ENCODE results near the gene CDKAL1. TPM values are rescaled to one million over a fixed set of nuclear protein-coding genes. Genes with fewer than 3 reads are reported as not detected.
"Not testable (repeated sequence)": the region's sequence is repeated elsewhere in the genome, so short reads cannot be mapped to it uniquely, and the experiment has no call there.

Gene CDKAL1
- total RNA-seq, 1 experiment from 2014 or later: 23.4 TPM

DNA sequence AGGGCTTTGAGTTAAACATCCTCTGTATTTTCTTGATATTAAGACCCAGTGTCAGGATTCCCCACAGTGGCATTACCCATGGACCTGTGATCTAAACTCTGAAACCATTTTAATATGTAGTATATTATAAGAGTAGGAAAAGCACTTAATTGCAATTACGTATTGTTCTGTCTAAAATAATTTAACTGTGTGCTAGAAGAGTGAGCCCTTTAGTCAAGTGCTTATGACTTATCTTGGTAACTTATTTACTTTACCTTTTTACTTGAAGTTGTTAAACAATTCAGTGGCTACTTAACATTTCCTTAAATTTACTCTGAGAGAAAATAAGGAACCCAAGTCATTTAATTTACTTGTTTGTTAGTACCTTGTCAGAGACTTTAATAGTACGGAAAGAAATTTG, 173.6 kb downstream of the CDKAL1 start:
- DNase-seq (ENCODE audit: low spot score): no peak

GRCh38 chr6:20708367-20709124, 174.3 kb downstream of the CDKAL1 start:
- DNase-seq (ENCODE audit: low spot score): no peak

DNA sequence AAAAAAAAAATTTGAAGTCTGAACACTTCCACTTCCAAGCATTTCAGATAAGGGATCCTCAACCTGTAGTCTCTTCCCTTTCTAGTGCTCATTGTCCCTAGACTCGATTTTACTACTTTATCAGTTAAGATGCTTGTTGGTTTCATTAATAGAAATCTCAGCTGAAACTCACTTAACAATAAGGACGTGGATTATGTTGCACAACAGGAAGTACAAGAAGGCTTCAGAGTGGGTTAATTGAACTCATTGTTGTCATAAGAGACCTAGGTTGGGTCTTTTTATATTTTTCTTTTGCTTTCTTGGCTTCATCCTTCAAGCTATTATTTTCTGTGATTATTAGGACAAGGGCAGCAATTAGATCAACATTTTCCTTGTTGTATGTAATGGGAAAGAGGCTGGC, 175.2 kb downstream of the CDKAL1 start:
- DNase-seq (ENCODE audit: low spot score): no peak

DNA sequence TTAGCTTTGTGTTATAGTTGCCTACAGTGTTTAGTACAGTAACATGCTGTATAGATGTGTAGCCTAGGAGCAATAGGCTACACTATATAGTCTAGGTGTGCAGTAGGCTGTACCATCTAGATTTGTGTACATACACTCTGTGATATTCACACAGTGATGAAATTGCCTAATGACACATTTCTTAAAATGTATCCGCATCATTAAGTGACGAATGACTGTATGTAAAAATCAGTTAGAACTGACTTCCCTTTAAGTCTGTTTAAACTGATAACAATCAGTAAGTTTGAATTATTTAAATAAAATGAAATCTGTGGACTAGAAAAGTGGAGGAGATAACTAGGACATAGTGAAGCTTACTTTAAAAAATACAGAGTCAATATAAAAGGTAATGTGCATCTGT, 176.1 kb downstream of the CDKAL1 start:
- DNase-seq (ENCODE audit: low spot score): no peak

- no peak for DNase-seq (ENCODE audit: low spot score)
Observed at GRCh38 chr6:20711518-20711917, 177.3 kb downstream of the CDKAL1 start.

- DNase-seq (ENCODE audit: low spot score): no peak
Observed at GRCh38 chr6:20712011-20712410, 177.8 kb downstream of the CDKAL1 start.

DNA sequence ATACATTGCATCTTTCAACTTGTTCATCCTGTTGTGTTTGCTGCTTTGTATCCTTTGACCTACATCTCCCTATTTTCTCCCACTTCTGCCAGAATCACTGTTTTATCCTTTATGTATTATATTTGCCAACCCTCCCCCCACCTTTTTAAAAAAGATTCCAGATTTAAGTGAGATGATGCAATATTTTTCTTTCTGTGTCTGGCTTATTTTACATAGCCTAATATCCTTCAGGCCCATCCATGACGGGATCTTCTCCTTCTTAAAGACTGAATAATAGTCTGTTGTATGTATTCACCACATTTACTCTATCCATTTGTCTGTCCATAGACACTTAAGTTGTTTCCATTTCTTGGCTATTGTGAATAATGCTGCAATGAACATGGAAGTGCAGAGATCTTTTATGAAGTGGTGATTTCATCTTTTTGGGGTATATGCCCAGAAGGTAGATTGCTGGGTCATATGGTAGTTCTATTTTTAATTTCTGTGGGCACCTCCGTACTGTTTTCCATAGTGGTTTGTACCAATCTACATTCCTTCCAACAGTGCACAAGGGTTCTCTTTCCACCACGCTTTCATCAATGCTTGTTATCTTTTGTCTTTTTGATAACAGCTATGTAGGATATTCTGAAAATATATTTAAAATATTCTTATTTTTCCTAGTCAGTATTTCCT, 181.0 kb downstream of the CDKAL1 start:
- DNase-seq (ENCODE audit: low spot score): no peak

- DNase-seq (ENCODE audit: low spot score): no peak
Observed at GRCh38 chr6:20716865-20717264, 182.6 kb downstream of the CDKAL1 start.

DNA sequence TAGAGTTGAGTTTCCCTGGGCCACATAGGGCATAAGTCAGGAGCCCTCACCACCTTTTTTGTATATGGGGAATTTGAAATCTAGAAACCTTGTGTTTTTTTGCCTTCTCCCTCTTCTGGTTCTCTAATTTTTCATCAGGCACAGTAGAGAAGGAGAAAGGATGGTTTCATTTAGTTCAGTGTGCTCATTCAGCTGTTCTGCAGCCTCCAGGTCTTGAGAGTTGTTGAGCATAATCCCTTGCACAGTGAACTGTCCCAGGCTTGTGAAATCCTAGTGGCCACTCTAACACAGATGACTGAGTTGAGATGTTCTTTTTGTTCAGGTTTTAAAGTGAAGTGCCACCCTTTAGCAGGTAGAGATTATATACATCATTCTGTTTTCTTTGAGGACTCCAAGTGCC, 183.5 kb downstream of the CDKAL1 start:
- DNase-seq (ENCODE audit: low spot score): no peak

DNA sequence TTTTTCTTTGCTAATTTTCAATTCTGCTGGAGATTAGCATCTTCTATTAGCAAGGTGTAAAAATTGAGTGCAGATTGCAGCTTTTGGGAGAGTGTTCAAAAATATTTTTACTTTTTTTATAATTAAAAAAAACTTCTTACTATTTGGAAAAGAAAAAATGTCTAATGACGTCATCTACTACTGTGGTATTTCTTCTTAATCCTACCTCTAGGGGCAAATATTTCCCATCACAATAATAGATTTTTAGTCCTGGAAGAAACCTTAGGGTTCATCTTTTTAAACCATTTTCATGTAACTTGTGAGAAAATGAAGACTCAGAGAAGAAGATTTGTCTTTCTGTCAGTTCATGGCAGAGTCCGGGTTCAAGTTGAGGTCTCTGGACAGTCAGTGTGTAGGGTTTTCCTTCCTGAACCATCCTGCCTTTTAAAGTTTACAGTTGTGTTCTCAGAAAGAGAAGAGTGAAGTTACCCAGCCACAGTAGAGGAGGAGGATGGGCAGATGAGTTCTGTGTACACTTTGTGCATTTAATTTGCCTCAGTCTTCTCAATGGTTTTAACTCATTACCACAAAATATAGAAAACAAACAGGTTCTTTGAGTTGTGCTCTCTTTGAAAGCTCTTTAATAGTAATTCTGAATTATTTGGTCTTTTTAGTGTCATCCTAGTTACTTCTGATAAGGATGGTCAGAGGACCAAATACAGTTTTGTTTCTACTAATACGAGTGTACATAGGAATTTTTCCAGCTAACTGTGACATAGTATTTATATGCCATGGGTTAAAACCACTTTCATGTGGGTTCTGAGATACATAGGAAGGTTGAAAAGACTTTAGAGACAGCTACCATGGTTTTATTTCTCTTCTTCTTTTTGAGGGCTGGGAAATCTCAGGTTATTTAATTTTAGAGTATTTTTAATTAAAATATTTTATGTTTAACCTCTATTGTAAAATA, 184.7 kb downstream of the CDKAL1 start:
- DNase-seq (ENCODE audit: low spot score): no peak

DNA sequence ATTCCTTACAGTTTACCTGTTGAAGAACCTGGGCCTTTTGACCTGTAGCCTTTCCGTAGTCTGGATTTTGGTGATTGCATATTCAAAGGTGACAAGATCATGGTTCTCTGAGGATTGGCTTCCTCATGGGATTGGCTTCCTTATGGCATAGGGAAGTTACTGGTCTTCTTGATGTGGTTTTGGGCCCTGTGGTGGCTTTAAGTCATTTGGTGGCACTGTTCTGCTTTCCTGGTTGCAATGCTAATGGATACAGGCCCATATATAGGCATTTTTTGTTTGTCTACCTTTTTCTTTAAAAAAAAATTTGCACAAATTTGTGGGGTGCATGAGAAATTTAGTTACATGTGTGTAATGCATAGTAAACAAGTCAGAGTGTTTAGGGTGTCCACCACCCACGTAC, 185.7 kb downstream of the CDKAL1 start:
- no peak for DNase-seq (ENCODE audit: low spot score)

GRCh38 chr6:20721121-20721520, 186.9 kb downstream of the CDKAL1 start:
- DNase-seq (ENCODE audit: low spot score): not testable (repeated sequence)

GRCh38 chr6:20722455-20722854, 188.2 kb downstream of the CDKAL1 start:
- no peak for DNase-seq (ENCODE audit: low spot score)

DNA sequence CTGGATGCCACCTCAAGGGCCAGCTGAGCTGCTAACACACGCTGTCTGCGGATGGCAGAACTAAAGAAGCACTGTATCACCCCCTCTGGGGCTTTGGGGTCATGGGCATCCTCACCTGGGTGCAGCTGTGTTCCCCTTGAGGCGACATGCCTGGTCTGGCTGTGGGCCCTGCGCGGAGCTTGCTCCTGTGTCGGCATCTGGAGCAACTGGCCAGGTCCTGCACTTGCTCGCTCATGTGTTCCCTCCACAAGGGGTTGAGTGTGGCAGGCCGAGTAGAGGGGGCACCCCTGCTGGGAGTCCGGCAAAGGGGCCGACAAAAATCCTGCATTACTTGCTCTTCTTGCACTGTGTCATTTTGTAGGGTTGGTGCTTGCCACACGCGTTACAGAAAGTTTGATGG, 189.0 kb downstream of the CDKAL1 start:
- DNase-seq (ENCODE audit: low spot score): no peak

GRCh38 chr6:20724443-20725190, 190.4 kb downstream of the CDKAL1 start:
- DNase-seq (ENCODE audit: low spot score): no peak

DNA sequence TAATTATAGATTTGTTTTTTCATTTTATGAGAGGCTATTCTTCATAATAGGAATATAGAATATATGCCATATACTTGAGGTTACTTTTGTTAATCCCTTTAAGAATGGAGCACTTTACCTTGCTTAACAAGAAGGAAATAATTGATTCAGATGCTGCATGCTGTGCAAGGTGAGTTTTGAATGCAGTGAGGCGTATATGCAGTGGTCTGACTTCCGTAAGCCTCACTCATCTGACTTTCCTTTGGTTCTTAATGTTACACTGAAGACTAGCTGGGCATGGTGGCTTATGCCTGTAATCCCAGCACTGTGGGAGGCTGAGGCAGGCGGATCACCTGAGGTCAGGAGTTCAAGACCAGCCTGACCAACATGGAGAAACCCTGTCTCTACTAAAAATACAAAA, 191.0 kb downstream of the CDKAL1 start:
- DNase-seq (ENCODE audit: low spot score): not testable (repeated sequence)

- no peak for DNase-seq (ENCODE audit: low spot score)
Observed at GRCh38 chr6:20729086-20729485, 194.8 kb downstream of the CDKAL1 start.

- DNase-seq (ENCODE audit: low spot score): not testable (repeated sequence)
Observed at GRCh38 chr6:20732362-20732761, 198.1 kb downstream of the CDKAL1 start.

DNA sequence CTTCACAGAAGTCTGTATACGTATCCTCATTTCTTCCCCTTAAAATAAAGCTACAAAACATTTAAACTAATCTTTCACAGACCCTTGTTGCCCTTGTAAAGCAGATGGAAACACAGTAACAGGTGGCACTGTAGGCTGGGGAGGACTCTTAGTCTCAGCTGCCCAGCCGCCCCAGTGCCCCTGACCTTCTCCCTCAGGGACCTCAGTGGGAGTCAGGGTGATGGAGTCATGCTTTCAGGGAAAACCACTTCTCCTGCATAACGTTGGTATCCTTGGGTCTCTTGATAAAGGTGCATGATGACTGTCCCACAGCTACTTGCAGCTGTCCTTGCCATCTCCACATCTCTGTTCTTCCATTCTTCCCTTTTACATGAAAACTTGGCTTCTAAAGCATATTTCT, 198.6 kb downstream of the CDKAL1 start:
- DNase-seq (ENCODE audit: low spot score): no peak

DNA sequence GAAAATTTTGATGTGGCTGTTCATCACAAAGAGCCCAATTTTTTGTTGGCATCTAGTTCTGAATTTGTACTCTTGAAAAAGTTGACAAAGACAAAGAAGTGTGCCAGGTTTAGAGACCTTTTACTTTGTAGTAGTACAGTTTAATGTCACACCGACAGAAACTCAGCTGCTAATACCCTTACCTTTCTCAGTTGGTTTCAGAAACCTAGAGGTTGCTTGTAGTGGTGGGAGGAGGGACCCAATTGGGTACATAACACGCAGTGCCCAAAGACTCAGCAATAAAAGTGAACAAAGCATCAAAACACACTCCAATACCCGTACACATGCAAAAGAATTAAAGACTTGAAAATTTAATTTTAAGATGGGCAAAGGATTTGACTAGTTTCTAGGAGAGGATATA, 203.7 kb downstream of the CDKAL1 start:
- DNase-seq (ENCODE audit: low spot score): no peak

DNA sequence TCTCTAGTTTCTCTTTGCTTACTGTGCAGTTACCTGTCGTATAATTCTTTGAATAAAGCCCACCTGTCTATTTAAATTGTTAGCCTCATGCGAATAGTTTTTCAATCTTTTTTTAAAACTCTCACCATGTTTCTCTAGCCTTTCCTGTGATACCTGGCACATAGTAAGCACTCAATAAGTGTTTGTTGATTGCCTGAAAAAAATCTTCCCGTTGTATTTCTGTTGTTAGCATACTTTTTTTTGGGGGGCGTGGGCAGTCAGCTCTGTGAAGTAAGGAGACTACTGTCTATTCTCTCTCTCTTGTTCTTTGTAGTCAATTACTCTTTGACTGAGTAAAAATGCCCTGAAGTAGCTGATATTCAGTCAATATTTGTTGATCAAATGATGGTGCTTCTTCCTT, 205.8 kb downstream of the CDKAL1 start:
- DNase-seq (ENCODE audit: low spot score): no peak

GRCh38 chr6:20740727-20741126, 206.5 kb downstream of the CDKAL1 start:
- no peak for DNase-seq (ENCODE audit: low spot score)

Measured in A172 (cell line).